Lower lobe of right lung (tissue), 2 donors: ENCODE data around the gene GNB1L. TPM values are rescaled to one million over a fixed set of nuclear protein-coding genes. Genes with fewer than 3 reads are reported as not detected.
A peak's percentile ranks its signal among the peaks of the same experiment; 100 is the strongest.

Source experiments
- ATAC-seq, 2 donors: fragments of 200-7000 bp; cut with Tn5 transposase; one replicate each; pipeline ENCODE4 v1.9.1; 2020 to 2022; ENCODE audit warnings: mild to moderate bottlenecking in 2 of 2, moderate library complexity in 2 of 2
- DNase-seq: peaks from one replicate; pipeline ENCODE4 v3.0.0-alpha.2; 2020
- H3K27ac ChIP-seq: fragments of 200-600 bp; one replicate; pipeline ENCODE4 v1.8.0; 2022
- H3K27me3 ChIP-seq: fragments of 200-600 bp; one replicate; pipeline ENCODE4 v1.8.0; 2022; ENCODE audit warnings: low read depth
- H3K36me3 ChIP-seq: fragments of 200-600 bp; one replicate; pipeline ENCODE4 v1.8.0; 2022; ENCODE audit warnings: mild to moderate bottlenecking
- H3K4me1 ChIP-seq: fragments of 200-600 bp; one replicate; pipeline ENCODE4 v1.8.0; 2022
- H3K4me3 ChIP-seq: fragments of 200-600 bp; one replicate; pipeline ENCODE4 v1.8.0; 2022; ENCODE audit warnings: mild to moderate bottlenecking
- H3K9me3 ChIP-seq: fragments of 200-600 bp; one replicate; pipeline ENCODE4 v1.8.0; 2022
- CTCF ChIP-seq: fragments of 200-600 bp; IDR thresholded peaks from one replicate; pipeline ENCODE4 v1.8.0; 2022; ENCODE audit warnings: antibody characterized with exemption, mild to moderate bottlenecking
- intact Hi-C: fragments of 100-400 bp; cut with DNase I; formaldehyde crosslinking; loops from one replicate; pipeline ENCODE4 v1.11.0; 2022
- total RNA-seq: library from RNA; stranded (reverse); fragmentation: NEBNext Ultra II Directional; extraction: Animal tissue kit (Norgen Biotek cat#: 25700); gene quantifications from one replicate; pipeline ENCODE4 v1.2.1, GENCODE V29; 2021
- donor health status: DM: no; HTN: yes; CAD: no; lungs with severe emphysema.

Gene GNB1L
- total RNA-seq, 1 donor from 2014 or later, result 6.0 TPM

- TF ChIP-seq CTCF, result no peak
- DNase-seq (no peak), ATAC-seq (no peak)
- Histone ChIP-seq H3K9me3 (no peaks in the 10 kb centered on the region), H3K4me3 (peak overlapping the region; percentile 47), H3K27me3 (peaks cover 88% of the 10 kb centered on the region), H3K27ac (no peak overlapping the region), H3K36me3 (no peaks in the 10 kb centered on the region), H3K4me1 (peaks cover 37% of the 10 kb centered on the region)
- intact Hi-C loops, result no loop called here
Measured at GRCh38 chr22:19755722-19756287, 98.9 kb downstream of the GNB1L start.

DNA sequence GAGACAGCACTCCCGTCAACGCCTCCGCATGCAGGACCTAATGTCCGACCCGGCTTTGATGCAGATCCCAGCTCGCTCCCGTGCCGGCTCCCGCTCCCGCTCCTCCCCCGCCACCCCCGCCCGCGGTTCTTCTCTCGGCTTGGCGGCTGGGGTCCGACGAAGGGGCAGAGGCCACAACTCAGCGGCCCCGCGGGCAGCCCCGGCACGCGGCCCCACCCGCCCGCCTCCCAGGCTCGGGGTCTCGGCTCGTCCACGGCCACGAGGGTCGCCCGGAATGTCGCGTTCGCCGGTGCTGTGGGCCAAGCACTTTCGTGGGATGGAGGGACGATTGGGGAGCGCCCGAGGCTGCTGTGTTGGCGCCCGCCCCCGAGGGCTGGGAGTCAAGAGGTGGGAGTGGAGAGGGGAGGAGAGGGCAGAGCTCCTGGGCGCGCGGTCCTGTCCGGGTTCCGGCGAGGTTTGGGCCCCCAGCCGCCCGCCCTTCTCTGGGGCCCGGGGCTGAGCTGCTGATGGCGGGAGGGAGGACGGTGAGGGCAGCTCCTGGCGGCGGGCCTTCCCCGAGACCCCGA is 99.4 kb downstream of the GNB1L start:
- peaks cover 90% of the 10 kb centered on the region for H3K27me3 ChIP-seq
- no peaks in the 10 kb centered on the region for H3K9me3 ChIP-seq
- H3K4me1 ChIP-seq, result peaks cover 37% of the 10 kb centered on the region
- no peak overlapping the region for H3K27ac ChIP-seq
- intact Hi-C loops, result no loop called here
- TF ChIP-seq CTCF, result no peak
- no peak overlapping the region for H3K4me3 ChIP-seq
- ATAC-seq, result no peak
- H3K36me3 ChIP-seq, result no peaks in the 10 kb centered on the region
- DNase-seq, result no peak

GRCh38 chr22:19754701-19755144 is 100.0 kb downstream of the GNB1L start:
- intact Hi-C loops, result no loop called here
- no peak overlapping the region for H3K27ac ChIP-seq
- no peak for TF ChIP-seq CTCF
- no peaks in the 10 kb centered on the region for H3K9me3 ChIP-seq
- H3K27me3 ChIP-seq, result peaks cover 90% of the 10 kb centered on the region
- DNase-seq, result no peak
- H3K4me1 ChIP-seq, result peaks cover 35% of the 10 kb centered on the region
- H3K36me3 ChIP-seq, result no peaks in the 10 kb centered on the region
- H3K4me3 ChIP-seq, result no peak overlapping the region
- ATAC-seq, result no peak

DNA sequence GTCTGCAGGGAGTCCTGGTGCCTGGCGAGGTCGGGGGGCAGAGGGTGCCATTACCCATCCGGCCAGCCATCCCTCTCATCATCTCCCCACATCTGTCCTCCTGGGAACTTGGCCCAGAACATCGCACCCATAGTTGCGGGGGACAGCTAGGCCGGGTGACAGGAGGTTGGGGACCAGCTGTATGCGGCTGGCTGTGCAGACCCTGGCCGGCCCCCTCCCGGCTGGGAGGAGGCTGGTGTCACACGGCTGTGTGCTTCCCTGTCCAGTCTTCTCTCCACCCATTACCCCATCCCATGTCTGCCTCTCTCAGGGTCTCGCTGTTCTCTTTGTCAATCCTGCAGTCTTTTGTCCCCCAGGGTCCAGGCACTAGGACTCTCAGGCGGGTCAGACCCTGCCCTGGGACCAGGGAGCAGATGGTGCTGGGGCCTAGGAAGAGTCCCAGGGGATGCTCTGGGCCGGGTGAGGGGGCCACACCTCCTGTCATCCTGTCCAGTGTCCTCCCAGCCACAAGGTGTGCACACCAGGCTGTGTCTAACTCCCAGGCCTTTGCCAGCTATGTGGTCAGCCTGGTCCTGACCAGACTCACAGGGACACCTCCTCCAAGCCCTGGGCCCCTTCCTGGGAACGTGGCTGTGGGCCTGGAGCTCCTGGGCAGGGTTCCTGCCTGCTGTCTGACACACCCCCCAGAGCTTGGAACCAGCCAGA is 100.5 kb downstream of the GNB1L start:
- no peak for DNase-seq

More for the DNA sequence above, 100.5 kb downstream of the GNB1L start:
- no peak for ATAC-seq
- Histone ChIP-seq H3K36me3 (no peaks in the 10 kb centered on the region), H3K4me3 (no peak overlapping the region), H3K4me1 (peaks cover 29% of the 10 kb centered on the region), H3K27ac (no peak overlapping the region), H3K9me3 (no peaks in the 10 kb centered on the region), H3K27me3 (peaks cover 86% of the 10 kb centered on the region)
- intact Hi-C loops, result no loop called here
- TF ChIP-seq CTCF, result no peak
